Sigmoid colon (tissue), 7 donors: ENCODE results near the gene GRM8. TPM values are rescaled to one million over a fixed set of nuclear protein-coding genes. Genes with fewer than 3 reads are reported as not detected.
A peak's percentile ranks its signal among the peaks of the same experiment; 100 is the strongest.

Source experiments
- DNase-seq: peaks from one replicate; pipeline ENCODE4 v3.0.0-alpha.2; 2019
- H3K27ac ChIP-seq, 4 donors: fragments of 200-600 bp; sonication (generic); one replicate each; pipeline ENCODE4 v1.5.1; 2016 to 2019; ENCODE audit warnings: mild to moderate bottlenecking in 1 of 4
- H3K27me3 ChIP-seq, 3 donors: fragments of 200-600 bp; sonication (generic); one replicate each; pipeline ENCODE4 v1.5.1; 2019; ENCODE audit warnings: mild to moderate bottlenecking in 1 of 3
- H3K36me3 ChIP-seq, 4 donors: fragments of 200-600 bp; sonication (generic); one replicate each; pipeline ENCODE4 v1.5.1; 2016 to 2019
- H3K4me1 ChIP-seq, 4 donors: fragments of 200-600 bp; sonication (generic); one replicate each; pipeline ENCODE4 v1.5.1; 2017 to 2019
- H3K4me3 ChIP-seq, 4 donors: fragments of 200-600 bp; sonication (generic); one replicate each; pipeline ENCODE4 v1.5.1; 2017 to 2019; ENCODE audit warnings: mild to moderate bottlenecking in 2 of 4, moderate library complexity in 1 of 4
- H3K9me3 ChIP-seq, 4 donors: fragments of 200-600 bp in 3 of 4; sonication (generic) in 3 of 4; one replicate each; pipeline versions ENCODE4 v1.5.1 to v1.6.1; 2013 to 2019
- CTCF ChIP-seq, 4 experiments: fragments of 450-650 bp in 3 of 4; fragments of 200-600 bp in 1 of 4; IDR thresholded peaks; one replicate each; pipeline ENCODE4 v1.5.1; 2016 to 2019; ENCODE audit warnings: antibody characterized with exemption in 4 of 4, mild to moderate bottlenecking in 3 of 4, moderate library complexity in 2 of 4
- EP300 ChIP-seq, 4 donors: sonication (generic); formaldehyde crosslinking; IDR thresholded peaks; one replicate each; pipeline ENCODE4 v1.6.1; 2017; ENCODE audit warnings: antibody characterized with exemption in 4 of 4
- POLR2A ChIP-seq, 2 donors: fragments of 450-650 bp; IDR thresholded peaks; one replicate each; pipeline ENCODE4 v1.6.1; 2016; ENCODE audit warnings: antibody characterized with exemption in 2 of 2, mild to moderate bottlenecking in 2 of 2, moderate library complexity in 2 of 2
- POLR2AphosphoS5 ChIP-seq, 4 donors: sonication (generic); formaldehyde crosslinking; IDR thresholded peaks; one replicate each; pipeline ENCODE4 v1.6.1; 2017; ENCODE audit warnings: antibody characterized with exemption in 4 of 4
- WGBS, 2 donors: extraction: QIAGEN DNeasy Blood & Tissue Kit; methylation state at CpG; one replicate each; pipeline ENCODE4 v1.1.7; 2013; 5-methylcytosine and 5-hydroxymethylcytosine counted together
- intact Hi-C: fragments of 100-400 bp; cut with DNase I; formaldehyde crosslinking; loops from one replicate; pipeline ENCODE4 v1.15.1; 2023
- polyA plus RNA-seq, 3 donors: library from polyadenylated mRNA; stranded (reverse); fragments of 200-250 nt; gene quantifications; one replicate each; pipeline ENCODE4 v1.2.3, GENCODE V29; 2013
- total RNA-seq, 4 donors: library from RNA; depleted of rRNA; stranded (reverse); fragments of >200 nt; gene quantifications; one replicate each; pipeline ENCODE4 v1.1.0, GENCODE V29; 2016
- donor health status: healthy with polysubstance abuse.
- donor health status: Bipolar disorder and iron deficiency.
- donor health status: healthy.

GRM8 gene
- total and polyA plus RNA-seq, 7 donors, result 0.27 to 1.9 (median 0.55) TPM; not detected in 4

DNA sequence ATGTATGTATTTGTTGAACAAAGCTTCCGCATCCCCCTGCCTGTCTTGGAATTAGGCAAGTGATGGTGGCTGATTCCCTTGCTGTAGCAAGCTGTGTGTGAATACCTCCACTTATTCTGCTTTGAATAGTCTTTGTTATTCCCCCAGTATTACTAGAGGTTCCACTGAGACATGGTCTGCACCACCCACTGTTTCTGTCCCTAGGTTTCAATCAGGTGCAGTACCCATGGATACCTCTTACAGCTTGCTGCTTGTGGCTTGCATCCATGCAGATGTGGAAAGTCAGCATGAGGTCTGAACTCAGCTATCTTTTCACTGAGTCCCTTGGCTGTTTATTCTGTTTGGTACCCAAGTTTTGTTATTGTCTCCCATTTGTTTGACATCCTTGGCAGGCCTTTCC lies 447.4 kb downstream of the GRM8 start:
- no peak overlapping the region for H3K4me3 ChIP-seq
- no peaks in the 10 kb centered on the region for H3K27me3 ChIP-seq
- no peaks in the 10 kb centered on the region for H3K36me3 ChIP-seq
- 91 to 98% methylated on average over 1 of the region's 1 CpG for WGBS, 2 donors
- H3K27ac ChIP-seq, result no peak overlapping the region
- TF ChIP-seq EP300 (IDR thresholded peaks at IDR 0.05), result no peak
- TF ChIP-seq CTCF (IDR thresholded peaks at IDR 0.05), result no peak
- no peak for TF ChIP-seq POLR2A (IDR thresholded peaks at IDR 0.05)
- no peak for TF ChIP-seq POLR2AphosphoS5 (IDR thresholded peaks at IDR 0.05)
- H3K4me1 ChIP-seq, result no peaks in the 10 kb centered on the region
- DNase-seq, result no peak
- intact Hi-C loops, result no loop called here
- H3K9me3 ChIP-seq, result no peaks in the 10 kb centered on the region

DNA sequence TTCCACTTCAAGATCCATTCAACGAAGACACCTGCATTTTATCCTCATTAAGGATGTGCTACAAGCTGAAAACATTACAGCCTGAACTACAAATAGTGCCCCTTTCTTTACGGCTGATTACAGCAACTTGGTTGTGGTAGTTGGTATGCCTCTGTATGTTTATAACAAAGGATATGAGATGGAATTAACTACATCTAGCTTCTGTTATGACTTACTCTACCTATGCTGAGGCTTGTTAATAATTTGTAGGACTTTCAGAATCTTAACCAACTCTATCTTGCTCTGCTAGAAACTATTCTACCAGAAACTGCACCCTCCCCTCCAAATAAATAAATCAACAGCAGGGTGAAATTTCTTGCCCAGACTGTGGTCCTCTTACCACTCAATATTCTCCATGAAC lies 448.1 kb downstream of the GRM8 start:
- H3K4me3 ChIP-seq, result no peak overlapping the region
- intact Hi-C loops, result loop anchor here (5.0 kb wide), 1 partner anchor 448 kb away; the partner anchor contains the start of gene GRM8
- no peak overlapping the region for H3K27ac ChIP-seq
- no peaks in the 10 kb centered on the region for H3K9me3 ChIP-seq
- 56 to 72% methylated on average over 2 of the region's 2 CpGs for WGBS, 2 donors
- no peaks in the 10 kb centered on the region for H3K27me3 ChIP-seq
- H3K36me3 ChIP-seq, result no peaks in the 10 kb centered on the region
- no peak for DNase-seq
- no peaks in the 10 kb centered on the region for H3K4me1 ChIP-seq
- TF ChIP-seq CTCF (IDR thresholded peaks at IDR 0.05) (no peak), POLR2AphosphoS5 (IDR thresholded peaks at IDR 0.05) (no peak), EP300 (IDR thresholded peaks at IDR 0.05) (no peak), POLR2A (IDR thresholded peaks at IDR 0.05) (no peak)

DNA sequence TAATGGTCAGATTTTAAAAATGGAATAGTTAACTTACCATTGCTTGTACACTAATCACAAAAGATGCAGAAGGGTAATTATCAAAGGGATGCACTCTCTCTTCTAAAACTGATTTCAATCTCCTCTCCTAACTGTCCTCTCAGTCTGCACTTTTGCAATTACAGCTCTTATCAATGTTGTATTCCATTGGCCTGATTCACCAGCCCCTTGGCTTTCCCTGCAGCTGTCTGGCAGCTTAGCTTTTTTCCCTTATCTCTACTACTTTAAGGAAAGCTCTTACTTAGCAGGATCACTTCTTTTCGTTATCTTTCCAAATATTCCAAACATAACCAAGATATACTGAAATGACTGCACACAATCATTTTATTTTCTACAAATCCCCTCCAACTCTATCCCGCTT lies 448.8 kb downstream of the GRM8 start:
- no peaks in the 10 kb centered on the region for H3K27me3 ChIP-seq
- WGBS, 2 donors, result 60 to 77% methylated on average over 2 of the region's 2 CpGs
- no peak overlapping the region for H3K4me3 ChIP-seq
- H3K4me1 ChIP-seq, result no peaks in the 10 kb centered on the region
- H3K9me3 ChIP-seq, result no peaks in the 10 kb centered on the region
- no peak overlapping the region for H3K27ac ChIP-seq
- DNase-seq, result no peak
- TF ChIP-seq POLR2A (IDR thresholded peaks at IDR 0.05) (no peak), EP300 (IDR thresholded peaks at IDR 0.05) (no peak), POLR2AphosphoS5 (IDR thresholded peaks at IDR 0.05) (no peak), CTCF (IDR thresholded peaks at IDR 0.05) (no peak)
- intact Hi-C loops, result loop anchor here (5.0 kb wide), 1 partner anchor 448 kb away; the partner anchor contains the start of gene GRM8
- H3K36me3 ChIP-seq, result no peaks in the 10 kb centered on the region

DNA sequence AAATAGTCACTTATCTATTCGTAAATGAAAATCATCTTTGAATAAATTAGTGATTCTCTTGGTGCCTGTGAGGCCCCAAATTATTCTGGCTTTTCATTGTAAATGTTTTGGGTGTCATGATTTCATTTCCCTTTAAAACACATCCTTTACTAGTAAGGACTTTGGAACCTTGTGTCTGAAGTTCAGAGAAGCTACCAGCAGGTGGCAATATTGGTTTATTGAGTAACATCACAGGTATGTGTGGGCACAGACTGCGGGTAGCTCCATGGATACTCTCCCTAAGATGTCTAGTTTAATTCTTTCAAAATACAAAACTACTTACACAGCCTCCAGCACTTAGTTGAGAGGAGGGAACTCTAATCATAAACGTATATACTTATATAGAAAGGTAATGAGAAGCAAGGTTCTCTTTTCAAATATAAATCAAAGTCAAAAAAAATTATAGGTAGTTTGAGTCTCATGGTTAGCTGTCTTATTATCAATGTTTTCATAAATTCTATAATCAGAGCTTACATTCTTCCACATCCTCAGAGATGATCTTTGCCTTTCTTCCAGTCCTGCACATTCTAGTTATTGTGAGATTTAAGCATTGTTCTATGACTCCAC lies 449.6 kb downstream of the GRM8 start:
- no peaks in the 10 kb centered on the region for H3K9me3 ChIP-seq
- no peaks in the 10 kb centered on the region for H3K36me3 ChIP-seq
- intact Hi-C loops, result loop anchor here (5.0 kb wide), 1 partner anchor 449 kb away; the partner anchor contains the start of gene GRM8
- no peaks in the 10 kb centered on the region for H3K4me1 ChIP-seq
- H3K27ac ChIP-seq, result no peak overlapping the region
- 26 to 32% methylated on average over 3 of the region's 3 CpGs for WGBS, 2 donors
- no peak for DNase-seq
- no peaks in the 10 kb centered on the region for H3K27me3 ChIP-seq
- TF ChIP-seq CTCF (IDR thresholded peaks at IDR 0.05) (peak in 3 of 4 experiments; percentile 25 to 45 (median 33)), POLR2A (IDR thresholded peaks at IDR 0.05) (no peak), POLR2AphosphoS5 (IDR thresholded peaks at IDR 0.05) (no peak), EP300 (IDR thresholded peaks at IDR 0.05) (no peak)
- H3K4me3 ChIP-seq, result no peak overlapping the region

- Histone ChIP-seq H3K4me3 (no peak overlapping the region), H3K4me1 (no peaks in the 10 kb centered on the region), H3K36me3 (no peaks in the 10 kb centered on the region), H3K27ac (no peak overlapping the region), H3K9me3 (no peaks in the 10 kb centered on the region), H3K27me3 (no peaks in the 10 kb centered on the region)
- TF ChIP-seq CTCF (IDR thresholded peaks at IDR 0.05) (no peak), POLR2AphosphoS5 (IDR thresholded peaks at IDR 0.05) (no peak), EP300 (IDR thresholded peaks at IDR 0.05) (no peak), POLR2A (IDR thresholded peaks at IDR 0.05) (no peak)
- WGBS, 2 donors, result 43 to 61% methylated on average over 3 of the region's 3 CpGs
- intact Hi-C loops, result loop anchor here (5.0 kb wide), 1 partner anchor 451 kb away; the partner anchor contains the start of gene GRM8
- DNase-seq, result no peak
Measured at GRCh38 chr7:126801733-126802132, 451.0 kb downstream of the GRM8 start.
